Measurements from ENCODE around the gene PMVK.

DNA sequence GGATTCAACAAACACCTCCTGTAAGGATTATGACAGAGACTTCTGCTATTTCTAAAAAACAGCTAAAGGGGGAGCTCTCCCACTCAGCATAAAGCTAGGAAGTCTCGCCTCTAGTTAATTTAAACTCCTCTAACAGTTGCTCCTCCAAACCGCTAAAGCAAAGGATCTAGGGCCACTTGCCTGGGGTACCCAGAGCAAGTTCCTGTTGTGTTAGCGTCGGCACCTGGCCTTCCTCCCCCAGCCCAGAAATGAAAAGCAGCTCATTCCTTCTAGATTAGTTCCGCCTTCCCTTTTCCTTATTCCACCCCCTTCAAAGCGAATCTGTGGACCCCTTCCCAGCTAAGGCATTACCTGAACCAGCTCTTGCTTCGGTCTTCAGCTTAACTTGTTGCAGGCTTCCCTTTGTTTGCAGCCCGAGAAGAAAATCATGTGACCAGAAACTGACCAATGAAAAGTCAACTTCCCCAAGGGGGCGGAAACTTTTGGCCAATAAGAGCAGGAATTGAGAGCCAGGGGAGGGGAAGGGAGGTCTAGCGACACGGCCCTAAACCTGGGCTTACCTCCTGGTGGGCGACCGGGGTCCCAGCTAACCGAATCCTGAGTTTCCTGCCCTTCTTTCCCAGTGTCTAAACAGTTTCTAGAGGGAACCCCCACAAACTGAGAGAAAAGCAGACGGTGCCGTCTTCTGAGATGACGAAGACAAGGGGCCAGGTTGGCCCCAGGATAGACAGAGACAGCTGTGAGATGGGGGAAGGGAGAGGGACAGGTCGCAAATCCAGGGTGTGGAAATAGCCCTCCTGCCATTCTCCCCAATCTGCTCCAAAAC, 19.4 kb upstream of the PMVK start, which contains the start of gene PBXIP1:
- TF ChIP-seq, protein P1, sequence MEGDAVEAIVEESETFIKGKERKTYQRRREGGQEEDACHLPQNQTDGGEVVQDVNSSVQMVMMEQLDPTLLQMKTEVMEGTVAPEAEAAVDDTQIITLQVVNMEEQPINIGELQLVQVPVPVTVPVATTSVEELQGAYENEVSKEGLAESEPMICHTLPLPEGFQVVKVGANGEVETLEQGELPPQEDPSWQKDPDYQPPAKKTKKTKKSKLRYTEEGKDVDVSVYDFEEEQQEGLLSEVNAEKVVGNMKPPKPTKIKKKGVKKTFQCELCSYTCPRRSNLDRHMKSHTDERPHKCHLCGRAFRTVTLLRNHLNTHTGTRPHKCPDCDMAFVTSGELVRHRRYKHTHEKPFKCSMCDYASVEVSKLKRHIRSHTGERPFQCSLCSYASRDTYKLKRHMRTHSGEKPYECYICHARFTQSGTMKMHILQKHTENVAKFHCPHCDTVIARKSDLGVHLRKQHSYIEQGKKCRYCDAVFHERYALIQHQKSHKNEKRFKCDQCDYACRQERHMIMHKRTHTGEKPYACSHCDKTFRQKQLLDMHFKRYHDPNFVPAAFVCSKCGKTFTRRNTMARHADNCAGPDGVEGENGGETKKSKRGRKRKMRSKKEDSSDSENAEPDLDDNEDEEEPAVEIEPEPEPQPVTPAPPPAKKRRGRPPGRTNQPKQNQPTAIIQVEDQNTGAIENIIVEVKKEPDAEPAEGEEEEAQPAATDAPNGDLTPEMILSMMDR (IDR thresholded peaks at IDR 0.05) = peak in 4 of 5 experiments; percentile 13 to 36 (median 24)
- TF ChIP-seq POLR2A (IDR thresholded peaks at IDR 0.05) (peak in 1 of 2 donors; percentile 51), EP300 (IDR thresholded peaks at IDR 0.05) (peak; percentile 35 to 57)

Measured in tibial nerve (tissue), 4 donors.